Uterus (tissue), 2 donors: ENCODE data around the gene RALA.

Experiments
- POLR2A ChIP-seq, 2 donors: fragments of 450-650 bp; IDR thresholded peaks; one replicate each; pipeline ENCODE4 v1.6.1; 2016; ENCODE audit warnings: antibody characterized with exemption in 2 of 2, mild to moderate bottlenecking in 1 of 2, moderate library complexity in 1 of 2
- TF ChIP-seq, protein P1 (sequence below), 4 experiments: fragments of 200-600 bp in 2 of 4; fragments of 450-650 bp in 2 of 4; sonication (generic) in 2 of 4; IDR thresholded peaks; one replicate each; pipeline ENCODE4 v1.5.1; 2016 to 2019; ENCODE audit warnings: antibody characterized with exemption in 4 of 4, mild to moderate bottlenecking in 2 of 4, moderate library complexity in 1 of 4

- TF ChIP-seq POLR2A (IDR thresholded peaks at IDR 0.05) = no peak
- TF ChIP-seq, protein P1, sequence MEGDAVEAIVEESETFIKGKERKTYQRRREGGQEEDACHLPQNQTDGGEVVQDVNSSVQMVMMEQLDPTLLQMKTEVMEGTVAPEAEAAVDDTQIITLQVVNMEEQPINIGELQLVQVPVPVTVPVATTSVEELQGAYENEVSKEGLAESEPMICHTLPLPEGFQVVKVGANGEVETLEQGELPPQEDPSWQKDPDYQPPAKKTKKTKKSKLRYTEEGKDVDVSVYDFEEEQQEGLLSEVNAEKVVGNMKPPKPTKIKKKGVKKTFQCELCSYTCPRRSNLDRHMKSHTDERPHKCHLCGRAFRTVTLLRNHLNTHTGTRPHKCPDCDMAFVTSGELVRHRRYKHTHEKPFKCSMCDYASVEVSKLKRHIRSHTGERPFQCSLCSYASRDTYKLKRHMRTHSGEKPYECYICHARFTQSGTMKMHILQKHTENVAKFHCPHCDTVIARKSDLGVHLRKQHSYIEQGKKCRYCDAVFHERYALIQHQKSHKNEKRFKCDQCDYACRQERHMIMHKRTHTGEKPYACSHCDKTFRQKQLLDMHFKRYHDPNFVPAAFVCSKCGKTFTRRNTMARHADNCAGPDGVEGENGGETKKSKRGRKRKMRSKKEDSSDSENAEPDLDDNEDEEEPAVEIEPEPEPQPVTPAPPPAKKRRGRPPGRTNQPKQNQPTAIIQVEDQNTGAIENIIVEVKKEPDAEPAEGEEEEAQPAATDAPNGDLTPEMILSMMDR (IDR thresholded peaks at IDR 0.05) = no peak
Observed at GRCh38 chr7:39615350-39615975, 7.9 kb upstream of the RALA start.
